Measurements from ENCODE around the gene SAA1. TPM values are rescaled to one million over a fixed set of nuclear protein-coding genes. Genes with fewer than 3 reads are reported as not detected.
"Not testable (repeated sequence)": the region's sequence is repeated elsewhere in the genome, so short reads cannot be mapped to it uniquely, and the experiment has no call there.

Gene SAA1
- total and polyA plus RNA-seq, 7 experiments from 2014 or later, result not detected

- Mint-ChIP-seq H3K4me1 (peaks cover 0 to 22% (median 0%) of the 10 kb centered on the region in 7 donors), H3K27me3 (peaks cover 0 to 10% (median 0%) of the 10 kb centered on the region in 5 donors)
- H3K27ac Mint-ChIP-seq; H3K27ac ChIP-seq (ENCODE audit: low read depth, low read length); DNase-seq; H3K4me3 ChIP-seq (ENCODE audit: low read length); H3K36me3 ChIP-seq (ENCODE audit: control insufficient read depth in 2 of 3, insufficient read depth in 3 of 3, low read length in 3 of 3); H3K36me3 Mint-ChIP-seq; CTCF ChIA-PET; H3K27me3 ChIP-seq (ENCODE audit: control insufficient read depth in 2 of 2, insufficient read depth in 2 of 2, low read length in 2 of 2); POLR2A ChIA-PET; H3K9me3 Mint-ChIP-seq; H3K4me1 ChIP-seq (ENCODE audit: control insufficient read depth in 2 of 2, insufficient read depth in 2 of 2, low read length in 2 of 2); H3K4me3 Mint-ChIP-seq; H3K9me3 ChIP-seq (ENCODE audit: control insufficient read depth in 2 of 3, low read length in 3 of 3); intact Hi-C loops (cut with micrococcal nuclease): not testable (repeated sequence)
- peak; percentile 44 for ATAC-seq
Observed at GRCh38 chr11:18267335-18268133, 1.5 kb downstream of the SAA1 start.

- DNase-seq; H3K27ac Mint-ChIP-seq; H3K4me3 ChIP-seq (ENCODE audit: low read length); H3K9me3 Mint-ChIP-seq; H3K9me3 ChIP-seq (ENCODE audit: control insufficient read depth in 2 of 3, low read length in 3 of 3); ATAC-seq; H3K36me3 Mint-ChIP-seq; H3K27ac ChIP-seq (ENCODE audit: low read depth, low read length); intact Hi-C loops (cut with micrococcal nuclease); H3K27me3 ChIP-seq (ENCODE audit: control insufficient read depth in 2 of 2, insufficient read depth in 2 of 2, low read length in 2 of 2); POLR2A ChIA-PET; H3K4me3 Mint-ChIP-seq; CTCF ChIA-PET; H3K4me1 ChIP-seq (ENCODE audit: control insufficient read depth in 2 of 2, insufficient read depth in 2 of 2, low read length in 2 of 2); H3K36me3 ChIP-seq (ENCODE audit: control insufficient read depth in 2 of 3, insufficient read depth in 3 of 3, low read length in 3 of 3); H3K27me3 Mint-ChIP-seq: not testable (repeated sequence)
- peaks cover 0 to 16% (median 0%) of the 10 kb centered on the region in 7 donors for H3K4me1 Mint-ChIP-seq
Observed at GRCh38 chr11:18269252-18269651, 3.2 kb downstream of the SAA1 start.

DNA sequence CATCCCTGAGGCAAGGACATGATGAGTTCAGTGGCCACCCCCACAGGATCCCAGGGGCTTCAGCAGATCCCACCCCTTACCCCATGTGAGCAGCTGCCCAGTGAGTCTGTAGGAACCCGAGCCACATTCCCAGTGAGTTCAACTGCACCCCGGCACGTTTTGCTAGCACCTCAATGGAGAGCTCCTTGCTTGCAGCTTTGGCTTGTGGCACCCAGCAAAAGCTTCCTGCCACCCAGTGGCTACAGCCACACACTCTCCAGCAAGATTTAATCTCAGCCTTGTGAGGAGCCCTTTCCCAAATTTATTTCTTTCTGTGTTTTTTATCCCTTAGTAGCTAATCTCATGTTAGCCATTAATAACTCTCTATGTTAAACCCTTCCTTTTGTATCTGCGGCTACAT is 4.0 kb downstream of the SAA1 start:
- Histone ChIP-seq H3K4me1 (ENCODE audit: control insufficient read depth in 2 of 2, insufficient read depth in 2 of 2, low read length in 2 of 2) (peaks cover 0 to 3% of the 10 kb centered on the region in 2 donors), H3K4me3 (ENCODE audit: low read length) (no peak overlapping the region), H3K27me3 (ENCODE audit: control insufficient read depth in 2 of 2, insufficient read depth in 2 of 2, low read length in 2 of 2) (no peaks in the 10 kb centered on the region), H3K9me3 (ENCODE audit: control insufficient read depth in 2 of 3, low read length in 3 of 3) (no peaks in the 10 kb centered on the region), H3K27ac (ENCODE audit: low read depth, low read length) (no peak overlapping the region), H3K36me3 (ENCODE audit: control insufficient read depth in 2 of 3, insufficient read depth in 3 of 3, low read length in 3 of 3) (no peaks in the 10 kb centered on the region)
- H3K4me1 Mint-ChIP-seq, result peaks cover 0 to 12% (median 0%) of the 10 kb centered on the region in 7 donors
- peaks cover 0 to 7% (median 6%) of the 10 kb centered on the region in 5 donors for H3K36me3 Mint-ChIP-seq
- peaks cover 0 to 4% (median 0%) of the 10 kb centered on the region in 5 donors for H3K27me3 Mint-ChIP-seq
- no peak for DNase-seq
- H3K4me3 Mint-ChIP-seq, result no peak overlapping the region
- H3K27ac Mint-ChIP-seq, result no peak overlapping the region
- peaks cover 0 to 1% (median 0%) of the 10 kb centered on the region in 11 donors for H3K9me3 Mint-ChIP-seq
- ATAC-seq, result no peak
- ChIA-PET POLR2A (no interaction called here), CTCF (no interaction called here)
- intact Hi-C loops (cut with micrococcal nuclease), result no loop called here

- H3K27ac Mint-ChIP-seq, result no peak overlapping the region
- peaks cover 0 to 11% (median 9%) of the 10 kb centered on the region in 5 donors for H3K36me3 Mint-ChIP-seq
- no peaks in the 10 kb centered on the region for H3K36me3 ChIP-seq (ENCODE audit: control insufficient read depth in 2 of 3, insufficient read depth in 3 of 3, low read length in 3 of 3)
- ATAC-seq (no peak), DNase-seq (no peak)
- no peak overlapping the region for H3K27ac ChIP-seq (ENCODE audit: low read depth, low read length)
- no peak overlapping the region for H3K4me3 Mint-ChIP-seq
- H3K27me3 Mint-ChIP-seq, result no peaks in the 10 kb centered on the region
- no peak overlapping the region for H3K4me3 ChIP-seq (ENCODE audit: low read length)
- H3K9me3 ChIP-seq (ENCODE audit: control insufficient read depth in 2 of 3, low read length in 3 of 3), result no peaks in the 10 kb centered on the region
- POLR2A ChIA-PET, result no interaction called here
- H3K27me3 ChIP-seq (ENCODE audit: control insufficient read depth in 2 of 2, insufficient read depth in 2 of 2, low read length in 2 of 2), result no peaks in the 10 kb centered on the region
- peaks cover 0 to 2% (median 0%) of the 10 kb centered on the region in 11 donors for H3K9me3 Mint-ChIP-seq
- peaks cover 0 to 7% (median 0%) of the 10 kb centered on the region in 7 donors for H3K4me1 Mint-ChIP-seq
- CTCF ChIA-PET, result no interaction called here
- intact Hi-C loops (cut with micrococcal nuclease), result no loop called here
- peaks cover 0 to 3% of the 10 kb centered on the region in 2 donors for H3K4me1 ChIP-seq (ENCODE audit: control insufficient read depth in 2 of 2, insufficient read depth in 2 of 2, low read length in 2 of 2)
Observed at GRCh38 chr11:18271206-18271605, 5.1 kb downstream of the SAA1 start.

- no peaks in the 10 kb centered on the region for H3K27me3 Mint-ChIP-seq
- peak overlapping the region in 1 of 9 donors; percentile 28 for H3K27ac Mint-ChIP-seq
- no peak overlapping the region for H3K4me3 Mint-ChIP-seq
- CTCF ChIA-PET, result no interaction called here
- Histone ChIP-seq H3K36me3 (ENCODE audit: control insufficient read depth in 2 of 3, insufficient read depth in 3 of 3, low read length in 3 of 3) (peaks cover 0 to 21% (median 11%) of the 10 kb centered on the region in 3 experiments), H3K27me3 (ENCODE audit: control insufficient read depth in 2 of 2, insufficient read depth in 2 of 2, low read length in 2 of 2) (no peaks in the 10 kb centered on the region), H3K9me3 (ENCODE audit: control insufficient read depth in 2 of 3, low read length in 3 of 3) (no peaks in the 10 kb centered on the region), H3K4me3 (ENCODE audit: low read length) (no peak overlapping the region), H3K27ac (ENCODE audit: low read depth, low read length) (no peak overlapping the region), H3K4me1 (ENCODE audit: control insufficient read depth in 2 of 2, insufficient read depth in 2 of 2, low read length in 2 of 2) (no peaks in the 10 kb centered on the region)
- intact Hi-C loops (cut with micrococcal nuclease), result no loop called here
- peaks cover 8 to 41% (median 34%) of the 10 kb centered on the region in 5 donors for H3K36me3 Mint-ChIP-seq
- H3K9me3 Mint-ChIP-seq, result peaks cover 0 to 2% (median 0%) of the 10 kb centered on the region in 11 donors
- POLR2A ChIA-PET, result no interaction called here
- ATAC-seq, result peak; percentile 79
- no peak for DNase-seq
- peaks cover 0 to 19% (median 4%) of the 10 kb centered on the region in 7 donors for H3K4me1 Mint-ChIP-seq
Observed at GRCh38 chr11:18277565-18278271, 11.7 kb downstream of the SAA1 start.

DNA sequence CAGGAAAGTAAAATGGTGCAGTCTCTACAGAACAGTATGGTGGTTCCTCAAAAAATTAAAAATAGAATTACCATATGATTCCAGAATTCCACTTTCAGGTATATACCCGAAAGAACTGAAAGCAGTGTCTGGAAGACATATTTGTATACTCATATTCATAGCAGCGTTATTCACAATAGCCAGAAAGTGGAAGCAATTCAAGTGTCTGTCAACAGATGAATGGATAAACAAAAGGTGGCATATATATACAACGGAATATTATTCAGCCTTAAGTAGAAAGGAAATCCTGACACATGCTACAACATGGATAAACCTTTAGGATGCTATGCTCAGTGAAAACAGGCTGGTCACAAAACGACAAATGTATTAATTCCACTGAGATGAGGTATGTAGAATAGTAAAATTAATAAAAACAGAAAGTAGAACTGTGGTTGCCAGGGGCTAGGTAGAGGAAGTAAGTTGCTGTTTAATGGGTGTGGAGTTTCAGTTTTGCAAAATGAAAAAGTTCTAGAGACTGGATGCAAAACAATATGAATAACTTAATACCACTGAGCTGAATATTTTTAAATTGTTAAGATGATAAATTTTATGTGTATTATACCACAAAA is 14.5 kb downstream of the SAA1 start:
- intact Hi-C loops (cut with micrococcal nuclease), result loop anchor here in 1 of 2 donors (2.0 kb wide), 1 partner anchor 42 kb away; the partner anchor contains the start of genes GTF2H1 and HPS5
- peaks cover 13 to 47% (median 33%) of the 10 kb centered on the region in 5 donors for H3K36me3 Mint-ChIP-seq
- CTCF ChIA-PET, result no interaction called here

More for the DNA sequence above, 14.5 kb downstream of the SAA1 start:
- Histone ChIP-seq H3K9me3 (ENCODE audit: control insufficient read depth in 2 of 3, low read length in 3 of 3) (no peaks in the 10 kb centered on the region), H3K36me3 (ENCODE audit: control insufficient read depth in 2 of 3, insufficient read depth in 3 of 3, low read length in 3 of 3) (peaks cover 11 to 37% (median 11%) of the 10 kb centered on the region in 3 experiments), H3K4me1 (ENCODE audit: control insufficient read depth in 2 of 2, insufficient read depth in 2 of 2, low read length in 2 of 2) (no peaks in the 10 kb centered on the region), H3K27ac (ENCODE audit: low read depth, low read length) (no peak overlapping the region), H3K27me3 (ENCODE audit: control insufficient read depth in 2 of 2, insufficient read depth in 2 of 2, low read length in 2 of 2) (no peaks in the 10 kb centered on the region), H3K4me3 (ENCODE audit: low read length) (no peak overlapping the region)
- H3K4me1 Mint-ChIP-seq, result peaks cover 0 to 20% (median 4%) of the 10 kb centered on the region in 7 donors
- H3K9me3 Mint-ChIP-seq, result no peaks in the 10 kb centered on the region
- H3K4me3 Mint-ChIP-seq, result peak overlapping the region in 1 of 10 donors; percentile 61
- POLR2A ChIA-PET, result no interaction called here
- DNase-seq, result no peak
- no peaks in the 10 kb centered on the region for H3K27me3 Mint-ChIP-seq
- H3K27ac Mint-ChIP-seq, result peak overlapping the region in 4 of 9 donors; percentile 58 to 85 (median 70)
- peak; percentile 53 for ATAC-seq
